HepG2 (cell line): ENCODE results near the gene LCE3B.

ENCODE experiments used
- AFF4 ChIP-seq: sonication (generic); formaldehyde crosslinking; IDR thresholded peaks from 2 replicates; pipeline ENCODE4 v1.4.0; 2020; ENCODE audit warnings: missing genetic modification reagents
- BCLAF1 ChIP-seq: fragments of 450-650 bp; IDR thresholded peaks from 2 replicates; pipeline ENCODE4 v1.6.1; 2017; ENCODE audit warnings: mild to moderate bottlenecking
- CAMTA2 ChIP-seq: sonication (generic); formaldehyde crosslinking; IDR thresholded peaks from 2 replicates; pipeline ENCODE4 v1.4.0; 2020; ENCODE audit warnings: mild to moderate bottlenecking, missing genetic modification reagents, borderline replicate concordance
- CTCF ChIP-seq: sonication (generic); formaldehyde crosslinking; IDR thresholded peaks from 2 replicates; pipeline ENCODE4 v1.5.0; 2020; ENCODE audit warnings: mild to moderate bottlenecking, missing genetic modification reagents, moderate library complexity
- FOXP1 ChIP-seq, 2 experiments: fragments of 450-650 bp in 1 of 2; IDR thresholded peaks; 2 replicates each; pipeline ENCODE4 v1.6.1; 2017 to 2018; ENCODE audit warnings: antibody characterized with exemption in 1 of 2
- MAF1 ChIP-seq: sonication (generic); formaldehyde crosslinking; IDR thresholded peaks from 2 replicates; pipeline ENCODE4 v1.5.0; 2020; ENCODE audit warnings: missing genetic modification reagents, borderline replicate concordance
- NR2F6 ChIP-seq, 2 experiments: IDR thresholded peaks; 2 replicates each; pipeline ENCODE4 v1.6.1; 2016; ENCODE audit warnings: antibody characterized with exemption in 1 of 2, mild to moderate bottlenecking in 1 of 2
- POLR2A ChIP-seq, 2 experiments: IDR thresholded peaks; 2 replicates each; pipeline ENCODE4 v1.6.1; 2011; ENCODE audit warnings: low read depth in 2 of 2, low read length in 2 of 2, mild to moderate bottlenecking in 1 of 2, moderate library complexity in 1 of 2; ENCODE audit not compliant: insufficient read depth in 1 of 2
- SNAPC4 ChIP-seq: sonication (generic); formaldehyde crosslinking; IDR thresholded peaks from 2 replicates; pipeline ENCODE4 v1.4.0; 2020; ENCODE audit warnings: mild to moderate bottlenecking, missing genetic modification reagents
- YY1 ChIP-seq: IDR thresholded peaks from 2 replicates; pipeline ENCODE4 v1.6.1; 2011; ENCODE audit warnings: low read length, low read depth, moderate library complexity, mild to moderate bottlenecking; ENCODE audit not compliant: insufficient read depth, insufficient replicate concordance
- ZMYM3 ChIP-seq: sonication (generic); formaldehyde crosslinking; IDR thresholded peaks from 2 replicates; pipeline ENCODE4 v1.5.1; 2020; ENCODE audit warnings: mild to moderate bottlenecking, missing genetic modification reagents
- ZNF10 ChIP-seq: sonication (generic); formaldehyde crosslinking; IDR thresholded peaks from 2 replicates; pipeline ENCODE4 v1.4.0; 2020; ENCODE audit warnings: mild to moderate bottlenecking, low read depth, missing genetic modification reagents, borderline replicate concordance
- ZZZ3 ChIP-seq: sonication (generic); formaldehyde crosslinking; IDR thresholded peaks from 2 replicates; pipeline ENCODE4 v1.4.0; 2020; ENCODE audit warnings: missing genetic modification reagents, mild to moderate bottlenecking, borderline replicate concordance

GRCh38 chr1:152622803-152623202 lies 9.2 kb downstream of the LCE3B start, which contains the start of gene LCE3A:
- TF ChIP-seq CTCF (CRISPR knock-in tag) (no peak), ZZZ3 (CRISPR knock-in tag) (no peak), ZNF10 (CRISPR knock-in tag) (no peak), NR2F6 (IDR thresholded peaks at IDR 0.05) (no peak), NR2F6 (CRISPR knock-in tag; IDR thresholded peaks at IDR 0.05) (no peak), AFF4 (no peak), CAMTA2 (CRISPR knock-in tag) (no peak), FOXP1 (IDR thresholded peaks at IDR 0.05) (no peak), FOXP1 (CRISPR knock-in tag; IDR thresholded peaks at IDR 0.05) (no peak), BCLAF1 (no peak), MAF1 (CRISPR knock-in tag) (no peak), SNAPC4 (CRISPR knock-in tag) (no peak), ZMYM3 (no peak), POLR2A (IDR thresholded peaks at IDR 0.05; ENCODE audit: insufficient read depth in 1 of 2, low read depth in 2 of 2, low read length in 2 of 2) (no peak), YY1 (no peak)
